ENCODE data around the gene ZC3H18. TPM values are rescaled to one million over a fixed set of nuclear protein-coding genes. Genes with fewer than 3 reads are reported as not detected.
A peak's percentile ranks its signal among the peaks of the same experiment; 100 is the strongest.

Gene ZC3H18
- total RNA-seq, 5 donors from 2014 or later (not counting 1 experiment from before 2014, with no cell fraction given): 87.0 to 111 (median 91.5) TPM

GRCh38 chr16:88640039-88640495, 69.9 kb downstream of the ZC3H18 start:
- peak overlapping the region in 1 of 3 donors; percentile 52 for H3K4me3 Mint-ChIP-seq

DNA sequence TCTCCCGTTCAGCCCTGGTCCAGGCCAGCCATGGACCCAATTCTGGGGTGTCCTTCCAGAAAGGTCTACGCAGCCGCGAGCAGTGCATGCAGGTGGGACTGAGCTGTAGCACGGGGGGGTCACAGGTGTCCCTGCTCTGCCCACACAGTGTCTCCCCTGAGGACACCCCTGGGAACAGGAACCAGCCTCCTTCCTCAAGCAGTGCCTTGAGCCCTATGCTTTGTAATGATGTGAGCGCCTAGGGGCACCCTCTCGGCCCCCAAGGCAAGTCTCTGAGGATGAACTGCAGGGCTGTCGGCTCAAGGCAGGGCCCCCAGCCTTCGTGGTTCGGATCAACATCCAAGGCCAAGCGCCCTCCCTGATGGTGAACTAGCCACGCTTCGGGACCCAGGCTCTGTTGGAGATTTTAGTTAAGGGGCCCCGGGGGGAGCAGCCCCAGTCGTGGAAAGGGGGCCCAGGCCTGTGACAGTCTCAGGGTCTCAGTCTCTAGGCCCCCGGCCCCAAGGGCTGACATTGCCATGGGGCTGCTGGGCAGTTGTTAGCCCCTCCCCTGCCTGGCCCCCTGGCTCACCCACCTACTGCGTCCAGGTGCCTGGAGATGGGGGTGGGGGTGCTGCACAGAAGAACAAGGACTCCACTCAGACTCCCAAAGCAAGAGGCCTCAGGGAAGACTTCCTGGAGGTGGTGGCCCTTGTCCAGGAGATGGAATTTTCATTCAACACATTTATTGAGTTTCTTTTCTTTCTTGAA, 70.5 kb downstream of the ZC3H18 start:
- H3K4me1 Mint-ChIP-seq: peaks cover 33 to 50% (median 49%) of the 10 kb centered on the region in 3 donors

More at GRCh38 chr16:88640039-88640495, 69.9 kb downstream of the ZC3H18 start:
- H3K9me3 ChIP-seq: no peaks in the 10 kb centered on the region
- peaks cover 0 to 56% of the 10 kb centered on the region in 2 experiments for H3K27me3 ChIP-seq (replicated peaks in 1 of 2; ENCODE audit: control insufficient read depth in 2 of 2, extremely low read depth in 1 of 2, insufficient read depth in 2 of 2, low read length in 1 of 2)
- ATAC-seq (replicated peaks in 1 of 4): no peak
- Mint-ChIP-seq H3K27ac (peak overlapping the region; percentile 46 to 55), H3K4me1 (peaks cover 34 to 52% (median 45%) of the 10 kb centered on the region in 3 donors), H3K27me3 (peaks cover 8 to 17% of the 10 kb centered on the region in 2 donors), H3K9me3 (no peaks in the 10 kb centered on the region), H3K36me3 (peaks cover 4% of the 10 kb centered on the region)
- no peak overlapping the region for H3K27ac ChIP-seq (ENCODE audit: low read length)
- no peak overlapping the region for H3K4me3 ChIP-seq (ENCODE audit: control insufficient read depth in 1 of 2, extremely low read depth in 1 of 2, low read length in 1 of 2)
- DNase-seq: no peak
- WGBS (ENCODE audit: insufficient coverage): 40% methylated on average over 1 of the region's 13 CpGs
- POLR2A ChIA-PET: no interaction called here
- peaks cover 4 to 64% of the 10 kb centered on the region in 2 experiments for H3K4me1 ChIP-seq (ENCODE audit: control insufficient read depth in 1 of 2, extremely low read depth in 1 of 2, insufficient read depth in 2 of 2, low read length in 2 of 2)
- peaks cover under 1 to 12% of the 10 kb centered on the region in 2 donors for H3K36me3 ChIP-seq (ENCODE audit: control insufficient read depth in 2 of 2, extremely low read depth in 1 of 2, insufficient read depth in 1 of 2, low read length in 1 of 2)
- CTCF ChIA-PET: no interaction called here

GRCh38 chr16:88642881-88643643, 72.9 kb downstream of the ZC3H18 start:
- ChIA-PET POLR2A (no interaction called here), CTCF (no interaction called here)
- peaks cover 0 to 8% of the 10 kb centered on the region in 2 donors for H3K27me3 Mint-ChIP-seq
- H3K9me3 Mint-ChIP-seq: no peaks in the 10 kb centered on the region
- Histone ChIP-seq H3K36me3 (ENCODE audit: control insufficient read depth in 2 of 2, extremely low read depth in 1 of 2, insufficient read depth in 1 of 2, low read length in 1 of 2) (peaks cover 7 to 29% of the 10 kb centered on the region in 2 donors), H3K9me3 (no peaks in the 10 kb centered on the region), H3K27ac (ENCODE audit: low read length) (no peak overlapping the region), H3K4me1 (ENCODE audit: control insufficient read depth in 1 of 2, extremely low read depth in 1 of 2, insufficient read depth in 2 of 2, low read length in 2 of 2) (peaks cover 3 to 55% of the 10 kb centered on the region in 2 experiments), H3K4me3 (ENCODE audit: control insufficient read depth in 1 of 2, extremely low read depth in 1 of 2, low read length in 1 of 2) (no peak overlapping the region), H3K27me3 (replicated peaks in 1 of 2; ENCODE audit: control insufficient read depth in 2 of 2, extremely low read depth in 1 of 2, insufficient read depth in 2 of 2, low read length in 1 of 2) (peaks cover 0 to 28% of the 10 kb centered on the region in 2 experiments)
- peaks cover 5% of the 10 kb centered on the region for H3K36me3 Mint-ChIP-seq
- H3K4me3 Mint-ChIP-seq: no peak overlapping the region
- DNase-seq (no peak), ATAC-seq (replicated peaks in 1 of 4) (no peak)
- 94% methylated on average over 45 of the region's 58 CpGs for WGBS (ENCODE audit: insufficient coverage)
- H3K4me1 Mint-ChIP-seq: peaks cover 17 to 32% (median 31%) of the 10 kb centered on the region in 3 donors
- no peak overlapping the region for H3K27ac Mint-ChIP-seq

More for the DNA sequence above, 70.5 kb downstream of the ZC3H18 start:
- Histone ChIP-seq H3K4me1 (ENCODE audit: control insufficient read depth in 1 of 2, extremely low read depth in 1 of 2, insufficient read depth in 2 of 2, low read length in 2 of 2) (peaks cover 2 to 58% of the 10 kb centered on the region in 2 experiments), H3K27me3 (replicated peaks in 1 of 2; ENCODE audit: control insufficient read depth in 2 of 2, extremely low read depth in 1 of 2, insufficient read depth in 2 of 2, low read length in 1 of 2) (peaks cover 0 to 52% of the 10 kb centered on the region in 2 experiments), H3K27ac (ENCODE audit: low read length) (no peak overlapping the region), H3K9me3 (no peaks in the 10 kb centered on the region), H3K4me3 (ENCODE audit: control insufficient read depth in 1 of 2, extremely low read depth in 1 of 2, low read length in 1 of 2) (no peak overlapping the region), H3K36me3 (ENCODE audit: control insufficient read depth in 2 of 2, extremely low read depth in 1 of 2, insufficient read depth in 1 of 2, low read length in 1 of 2) (peaks cover 3 to 18% of the 10 kb centered on the region in 2 donors)
- DNase-seq (no peak), ATAC-seq (replicated peaks in 1 of 4) (no peak)
- no peaks in the 10 kb centered on the region for H3K9me3 Mint-ChIP-seq
- H3K27ac Mint-ChIP-seq: peak overlapping the region; percentile 46 to 55
- peaks cover 8 to 17% of the 10 kb centered on the region in 2 donors for H3K27me3 Mint-ChIP-seq
- WGBS (ENCODE audit: insufficient coverage): 52% methylated on average over 14 of the region's 17 CpGs
- ChIA-PET CTCF (no interaction called here), POLR2A (no interaction called here)
- peak overlapping the region in 1 of 3 donors; percentile 52 for H3K4me3 Mint-ChIP-seq
- H3K36me3 Mint-ChIP-seq: peaks cover 8% of the 10 kb centered on the region

GRCh38 chr16:88643644-88643932, 73.4 kb downstream of the ZC3H18 start:
- peaks cover 5% of the 10 kb centered on the region for H3K36me3 Mint-ChIP-seq
- no peak for ATAC-seq (replicated peaks in 1 of 4)
- no peak overlapping the region for H3K4me3 Mint-ChIP-seq
- Histone ChIP-seq H3K36me3 (ENCODE audit: control insufficient read depth in 2 of 2, extremely low read depth in 1 of 2, insufficient read depth in 1 of 2, low read length in 1 of 2) (peaks cover 7 to 32% of the 10 kb centered on the region in 2 donors), H3K9me3 (no peaks in the 10 kb centered on the region), H3K27me3 (replicated peaks in 1 of 2; ENCODE audit: control insufficient read depth in 2 of 2, extremely low read depth in 1 of 2, insufficient read depth in 2 of 2, low read length in 1 of 2) (peaks cover 0 to 23% of the 10 kb centered on the region in 2 experiments), H3K4me1 (ENCODE audit: control insufficient read depth in 1 of 2, extremely low read depth in 1 of 2, insufficient read depth in 2 of 2, low read length in 2 of 2) (peaks cover 5 to 55% of the 10 kb centered on the region in 2 experiments), H3K4me3 (ENCODE audit: control insufficient read depth in 1 of 2, extremely low read depth in 1 of 2, low read length in 1 of 2) (no peak overlapping the region), H3K27ac (ENCODE audit: low read length) (no peak overlapping the region)
- CTCF ChIA-PET: no interaction called here
- peaks cover 11 to 28% (median 27%) of the 10 kb centered on the region in 3 donors for H3K4me1 Mint-ChIP-seq
- H3K27ac Mint-ChIP-seq: no peak overlapping the region
- no peak for DNase-seq
- POLR2A ChIA-PET: no interaction called here
- 100% methylated on average over 1 of the region's 9 CpGs for WGBS (ENCODE audit: insufficient coverage)
- H3K9me3 Mint-ChIP-seq: no peaks in the 10 kb centered on the region
- peaks cover 0 to 6% of the 10 kb centered on the region in 2 donors for H3K27me3 Mint-ChIP-seq

DNA sequence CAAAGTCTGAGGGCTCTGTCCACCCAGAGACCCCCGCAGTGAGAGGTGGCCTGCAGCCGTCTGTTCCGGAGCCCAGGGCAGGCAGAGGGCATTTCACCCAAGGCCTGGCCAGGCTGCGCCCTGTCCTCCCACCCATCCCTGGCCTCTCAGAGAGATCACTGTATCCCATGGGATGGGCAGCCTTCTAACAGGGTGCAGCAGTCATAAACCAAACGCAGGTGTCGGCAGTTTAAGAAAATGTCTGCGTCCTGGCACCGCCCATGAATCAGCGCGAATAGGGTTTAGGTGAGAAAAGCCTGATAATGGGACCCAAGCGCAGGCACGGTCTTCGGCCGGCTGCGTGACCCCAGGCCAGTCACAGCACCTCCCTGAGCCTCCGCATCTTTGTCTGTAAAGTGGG, 75.3 kb downstream of the ZC3H18 start:
- Mint-ChIP-seq H3K27ac (no peak overlapping the region), H3K9me3 (no peaks in the 10 kb centered on the region), H3K4me3 (no peak overlapping the region), H3K36me3 (peaks cover 10% of the 10 kb centered on the region), H3K4me1 (peaks cover 10 to 28% (median 27%) of the 10 kb centered on the region in 3 donors), H3K27me3 (peaks cover 0 to under 1% of the 10 kb centered on the region in 2 donors)
- ChIA-PET CTCF (no interaction called here), POLR2A (no interaction called here)
- Histone ChIP-seq H3K27me3 (replicated peaks in 1 of 2; ENCODE audit: control insufficient read depth in 2 of 2, extremely low read depth in 1 of 2, insufficient read depth in 2 of 2, low read length in 1 of 2) (peaks cover 0 to 5% of the 10 kb centered on the region in 2 experiments), H3K4me1 (ENCODE audit: control insufficient read depth in 1 of 2, extremely low read depth in 1 of 2, insufficient read depth in 2 of 2, low read length in 2 of 2) (peaks cover 5 to 55% of the 10 kb centered on the region in 2 experiments), H3K9me3 (no peaks in the 10 kb centered on the region), H3K27ac (ENCODE audit: low read length) (no peak overlapping the region), H3K4me3 (ENCODE audit: control insufficient read depth in 1 of 2, extremely low read depth in 1 of 2, low read length in 1 of 2) (no peak overlapping the region), H3K36me3 (ENCODE audit: control insufficient read depth in 2 of 2, extremely low read depth in 1 of 2, insufficient read depth in 1 of 2, low read length in 1 of 2) (peaks cover 7 to 38% of the 10 kb centered on the region in 2 donors)
- ATAC-seq (replicated peaks in 1 of 4) (no peak), DNase-seq (no peak)
- 100% methylated on average over 5 of the region's 16 CpGs for WGBS (ENCODE audit: insufficient coverage)

- DNase-seq (no peak), ATAC-seq (replicated peaks in 1 of 4) (no peak)
- ChIA-PET CTCF (no interaction called here), POLR2A (no interaction called here)
- no peak overlapping the region for H3K27ac ChIP-seq (ENCODE audit: low read length)
- H3K36me3 ChIP-seq (ENCODE audit: control insufficient read depth in 2 of 2, extremely low read depth in 1 of 2, insufficient read depth in 1 of 2, low read length in 1 of 2): peaks cover 7 to 38% of the 10 kb centered on the region in 2 donors
- Mint-ChIP-seq H3K4me3 (no peak overlapping the region), H3K36me3 (peaks cover 10% of the 10 kb centered on the region), H3K9me3 (no peaks in the 10 kb centered on the region), H3K27ac (peak overlapping the region in 1 of 2 donors; percentile 19), H3K4me1 (peaks cover 9 to 26% (median 24%) of the 10 kb centered on the region in 3 donors), H3K27me3 (no peaks in the 10 kb centered on the region)
- H3K4me1 ChIP-seq (ENCODE audit: control insufficient read depth in 1 of 2, extremely low read depth in 1 of 2, insufficient read depth in 2 of 2, low read length in 2 of 2): peaks cover 5 to 50% of the 10 kb centered on the region in 2 experiments
- 89% methylated on average over 18 of the region's 23 CpGs for WGBS (ENCODE audit: insufficient coverage)
- H3K4me3 ChIP-seq (ENCODE audit: control insufficient read depth in 1 of 2, extremely low read depth in 1 of 2, low read length in 1 of 2): no peak overlapping the region
- H3K27me3 ChIP-seq (replicated peaks in 1 of 2; ENCODE audit: control insufficient read depth in 2 of 2, extremely low read depth in 1 of 2, insufficient read depth in 2 of 2, low read length in 1 of 2): no peaks in the 10 kb centered on the region
- no peaks in the 10 kb centered on the region for H3K9me3 ChIP-seq
Measured at GRCh38 chr16:88645941-88646340, 75.7 kb downstream of the ZC3H18 start.

Measured in T-cell (primary cell).